HG03064 (cell line): ENCODE data around the gene THYN1.
"Not testable (repeated sequence)": the region's sequence is repeated elsewhere in the genome, so short reads cannot be mapped to it uniquely, and the experiment has no call there.

Source experiments
- ATAC-seq: cut with Tn5 transposase; IDR thresholded peaks from one replicate; pipeline ENCODE4 v1.9.1; 2021; ENCODE audit warnings: low read depth; ENCODE audit not compliant: unreplicated experiment

Gene THYN1

GRCh38 chr11:134275534-134276395, 22.6 kb upstream of the THYN1 start, which contains the start of gene GLB1L3:
Gene GLB1L3, plus strand, starts transcription at chr11:134276379. Its CDS starts 362 bp downstream, at chr11:134276741.
- no peak for ATAC-seq

GRCh38 chr11:134275188-134275533, 22.0 kb upstream of the THYN1 start:
- ATAC-seq, result no peak

GRCh38 chr11:134273317-134273712, 20.2 kb upstream of the THYN1 start:
- ATAC-seq, result no peak

GRCh38 chr11:134272381-134273316, 19.5 kb upstream of the THYN1 start:
- no peak for ATAC-seq

- ATAC-seq, result no peak
Measured at GRCh38 chr11:134271978-134272377, 18.8 kb upstream of the THYN1 start.

GRCh38 chr11:134270250-134270714, 17.1 kb upstream of the THYN1 start:
- no peak for ATAC-seq

GRCh38 chr11:134267966-134268365, 14.8 kb upstream of the THYN1 start:
- no peak for ATAC-seq

- no peak for ATAC-seq
Measured at GRCh38 chr11:134267461-134267860, 14.3 kb upstream of the THYN1 start.

- no peak for ATAC-seq
Measured at GRCh38 chr11:134266841-134267251, 13.7 kb upstream of the THYN1 start.

- ATAC-seq, result no peak
Measured at GRCh38 chr11:134266440-134266839, 13.3 kb upstream of the THYN1 start.

- ATAC-seq, result no peak
Measured at GRCh38 chr11:134264966-134265764, 12.0 kb upstream of the THYN1 start.

- no peak for ATAC-seq
Measured at GRCh38 chr11:134261626-134262488, 8.7 kb upstream of the THYN1 start.

GRCh38 chr11:134260983-134261382, 7.8 kb upstream of the THYN1 start:
- ATAC-seq, result no peak

GRCh38 chr11:134260503-134260902, 7.4 kb upstream of the THYN1 start:
- ATAC-seq, result no peak

- no peak for ATAC-seq
Measured at GRCh38 chr11:134258577-134258976, 5.4 kb upstream of the THYN1 start.

GRCh38 chr11:134257101-134257500, 3.9 kb upstream of the THYN1 start:
- ATAC-seq, result no peak

GRCh38 chr11:134255184-134255561, 2.0 kb upstream of the THYN1 start:
- not testable (repeated sequence) for ATAC-seq

GRCh38 chr11:134254433-134255183, 1.5 kb upstream of the THYN1 start:
- no peak for ATAC-seq
